K562 (cell line): ENCODE data around the gene TMEFF2.

Source experiments
- ARID2 ChIP-seq: fragments of 450-650 bp; IDR thresholded peaks from 2 replicates; pipeline ENCODE4 v1.6.1; 2017; ENCODE audit warnings: antibody characterized with exemption, mild to moderate bottlenecking
- CREM ChIP-seq: IDR thresholded peaks from 2 replicates; pipeline ENCODE4 v1.6.1; 2014; ENCODE audit warnings: antibody characterized with exemption, low read depth
- ELF1 ChIP-seq: fragments of 200-800 bp; sonication (Bioruptor generic); IDR thresholded peaks from 2 replicates; pipeline ENCODE4 v1.6.1; 2016; ENCODE audit warnings: missing genetic modification characterization, missing compliant biosample characterization
- FOXM1 ChIP-seq, 2 experiments: fragments of 450-650 bp in 1 of 2; sonication (generic) in 1 of 2; formaldehyde crosslinking in 1 of 2; IDR thresholded peaks; 2 replicates each; pipeline versions ENCODE4 v1.6.1 to v1.9.0; 2017 to 2022; ENCODE audit warnings: low read depth in 2 of 2, mild to moderate bottlenecking in 2 of 2, missing genetic modification reagents in 1 of 2, moderate library complexity in 1 of 2
- MTA2 ChIP-seq: fragments of 450-650 bp; IDR thresholded peaks from 2 replicates; pipeline ENCODE4 v1.6.1; 2016; ENCODE audit warnings: low read depth
- POLR2AphosphoS5 ChIP-seq: IDR thresholded peaks from 2 replicates; pipeline ENCODE4 v1.6.1; 2011; ENCODE audit warnings: mild to moderate bottlenecking, low read depth, low read length, moderate library complexity; ENCODE audit not compliant: control insufficient read depth, insufficient read depth
- SETDB1 ChIP-seq: IDR thresholded peaks from one replicate; pipeline ENCODE4 v1.6.1; 2012; ENCODE audit warnings: low read length, control low read depth, inconsistent platforms
- TAF9B ChIP-seq: fragments of 450-650 bp; IDR thresholded peaks from 2 replicates; pipeline ENCODE4 v1.6.1; 2018; ENCODE audit warnings: mild to moderate bottlenecking; ENCODE audit not compliant: partially characterized antibody
- ZKSCAN3 ChIP-seq: fragments of 250-450 bp; sonication (Bioruptor Pico); IDR thresholded peaks from 2 replicates; pipeline ENCODE4 v1.4.0; 2020
- ZNF79 ChIP-seq: fragments of 250-450 bp; sonication (Bioruptor Pico); IDR thresholded peaks from 2 replicates; pipeline ENCODE4 v1.4.0; 2020; ENCODE audit warnings: low read depth, mild to moderate bottlenecking, moderate library complexity
- TF ChIP-seq, protein P1 (sequence below), 3 experiments: IDR thresholded peaks in 2 of 3; conservative IDR thresholded peaks in 1 of 3; 2 replicates each; pipeline ENCODE4 v1.5.1; 2011 to 2012; ENCODE audit warnings: low read length in 3 of 3, mild to moderate bottlenecking in 3 of 3, control low read depth in 2 of 3, improper control_type of control experiment in 1 of 3, inconsistent platforms in 1 of 3, low read depth in 1 of 3, mixed read lengths in 1 of 3, moderate library complexity in 1 of 3; ENCODE audit not compliant: insufficient read depth in 2 of 3

DNA sequence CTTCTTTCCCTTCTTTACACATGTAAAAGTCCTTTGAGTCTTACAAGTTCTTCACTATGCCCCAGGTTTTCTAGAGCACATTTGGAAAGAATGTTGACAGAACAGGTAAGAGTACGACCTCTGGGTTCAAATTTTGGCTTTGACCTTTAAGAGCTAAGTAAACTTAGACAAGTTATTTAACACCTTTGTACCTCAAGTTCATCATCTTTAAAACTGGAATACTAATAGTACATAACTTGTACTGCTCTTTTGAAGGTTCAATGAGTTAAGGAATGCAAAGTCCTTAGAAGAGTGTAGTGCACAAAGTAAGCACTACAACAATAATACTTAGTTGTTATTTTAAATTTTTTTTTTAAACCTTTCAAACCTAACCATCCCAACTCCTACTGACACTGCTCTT lies 156.6 kb downstream of the TMEFF2 start:
- TF ChIP-seq POLR2AphosphoS5 (no peak), ZNF79 (no peak), MTA2 (no peak), SETDB1 (no peak), FOXM1 (IDR thresholded peaks at IDR 0.05; ENCODE audit: low read depth) (no peak), FOXM1 (CRISPR knock-in tag; IDR thresholded peaks at IDR 0.05; ENCODE audit: low read depth) (no peak), ELF1 (tag) (no peak), TAF9B (no peak), ZKSCAN3 (CRISPR knock-in tag) (no peak), ARID2 (no peak), CREM (no peak)
- TF ChIP-seq, protein P1, sequence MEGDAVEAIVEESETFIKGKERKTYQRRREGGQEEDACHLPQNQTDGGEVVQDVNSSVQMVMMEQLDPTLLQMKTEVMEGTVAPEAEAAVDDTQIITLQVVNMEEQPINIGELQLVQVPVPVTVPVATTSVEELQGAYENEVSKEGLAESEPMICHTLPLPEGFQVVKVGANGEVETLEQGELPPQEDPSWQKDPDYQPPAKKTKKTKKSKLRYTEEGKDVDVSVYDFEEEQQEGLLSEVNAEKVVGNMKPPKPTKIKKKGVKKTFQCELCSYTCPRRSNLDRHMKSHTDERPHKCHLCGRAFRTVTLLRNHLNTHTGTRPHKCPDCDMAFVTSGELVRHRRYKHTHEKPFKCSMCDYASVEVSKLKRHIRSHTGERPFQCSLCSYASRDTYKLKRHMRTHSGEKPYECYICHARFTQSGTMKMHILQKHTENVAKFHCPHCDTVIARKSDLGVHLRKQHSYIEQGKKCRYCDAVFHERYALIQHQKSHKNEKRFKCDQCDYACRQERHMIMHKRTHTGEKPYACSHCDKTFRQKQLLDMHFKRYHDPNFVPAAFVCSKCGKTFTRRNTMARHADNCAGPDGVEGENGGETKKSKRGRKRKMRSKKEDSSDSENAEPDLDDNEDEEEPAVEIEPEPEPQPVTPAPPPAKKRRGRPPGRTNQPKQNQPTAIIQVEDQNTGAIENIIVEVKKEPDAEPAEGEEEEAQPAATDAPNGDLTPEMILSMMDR (IDR thresholded peaks at IDR 0.05 in 2 of 3, conservative IDR thresholded peaks at IDR 0.05 in 1 of 3; ENCODE audit: insufficient read depth in 2 of 3, low read depth in 1 of 3, low read length in 3 of 3), result no peak
